Neural cell (in vitro differentiated cells): ENCODE measurements around the gene PAK1. TPM values are rescaled to one million over a fixed set of nuclear protein-coding genes. Genes with fewer than 3 reads are reported as not detected.

Experiments used
- H2AFZ ChIP-seq: fragments of 200-600, 300-800 bp; sonication (generic), shearing (Covaris generic); 2 replicates; pipeline ENCODE4 v1.6.0; 2014; ENCODE audit warnings: low read depth, mild to moderate bottlenecking, antibody characterized with exemption, low read length, moderate library complexity
- H3F3A ChIP-seq: fragments of 200-600 bp; shearing (Covaris generic); 2 replicates; pipeline ENCODE4 v1.6.1; 2016; ENCODE audit warnings: mild to moderate bottlenecking, moderate library complexity, mixed read lengths, antibody characterized with exemption, low read length; ENCODE audit not compliant: insufficient read depth, poor library complexity, severe bottlenecking
- H3K27ac ChIP-seq: fragments of 200-600, 300-800 bp; sonication (generic), shearing (Covaris generic); 2 replicates; pipeline ENCODE4 v1.5.1; 2014; ENCODE audit warnings: mild to moderate bottlenecking, low read length, moderate library complexity
- H3K27me3 ChIP-seq: fragments of 300-800, 200-600 bp; sonication (generic), shearing (Covaris generic); 2 replicates; pipeline ENCODE4 v1.6.0; 2014; ENCODE audit warnings: mild to moderate bottlenecking, low read depth, low read length, moderate library complexity; ENCODE audit not compliant: insufficient read depth
- H3K36me3 ChIP-seq: fragments of 300-800, 200-600 bp; sonication (generic), shearing (Covaris generic); 2 replicates; pipeline ENCODE4 v1.5.1; 2014; ENCODE audit warnings: mild to moderate bottlenecking, antibody characterized with exemption, low read length, moderate library complexity; ENCODE audit not compliant: insufficient read depth
- H3K4me2 ChIP-seq: fragments of 300-800, 200-600 bp; sonication (generic), shearing (Covaris generic); 2 replicates; pipeline ENCODE4 v1.6.0; 2014; ENCODE audit warnings: mild to moderate bottlenecking, low read length
- H3K4me3 ChIP-seq: fragments of 300-800, 200-600 bp; sonication (generic), shearing (Covaris generic); 2 replicates; pipeline ENCODE4 v1.5.1; 2014; ENCODE audit warnings: mild to moderate bottlenecking, low read length, moderate library complexity
- H3K79me2 ChIP-seq: fragments of 200-600 bp; shearing (Covaris generic); replicated peaks from 2 replicates; pipeline ENCODE4 v1.6.0; 2014; ENCODE audit warnings: mild to moderate bottlenecking, low read length, moderate library complexity; ENCODE audit not compliant: insufficient read depth
- H3K9ac ChIP-seq: fragments of 300-800, 200-600 bp; sonication (generic), shearing (Covaris generic); 2 replicates; pipeline ENCODE4 v1.6.1; 2016; ENCODE audit warnings: mild to moderate bottlenecking, low read length, mixed read lengths
- H3K9me2 ChIP-seq: fragments of 200-600 bp; shearing (Covaris generic); 2 replicates; pipeline ENCODE4 v1.6.1; 2016; ENCODE audit warnings: mild to moderate bottlenecking, low read length, mixed read lengths; ENCODE audit not compliant: insufficient read depth
- H3K9me3 ChIP-seq: fragments of 200-600, 300-800 bp; sonication (generic), shearing (Covaris generic); 2 replicates; pipeline ENCODE4 v1.6.1; 2016; ENCODE audit warnings: mild to moderate bottlenecking, mixed run types, low read length, moderate library complexity, mixed read lengths
- H4K20me1 ChIP-seq: fragments of 200-600 bp; shearing (Covaris generic); 2 replicates; pipeline ENCODE4 v1.6.1; 2016; ENCODE audit warnings: mild to moderate bottlenecking, mixed run types; ENCODE audit not compliant: insufficient read depth
- CTCF ChIP-seq: fragments of 450-650 bp; IDR thresholded peaks from 2 replicates; pipeline ENCODE4 v1.5.1; 2014; ENCODE audit warnings: antibody characterized with exemption, mild to moderate bottlenecking, moderate library complexity; ENCODE audit not compliant: poor library complexity, severe bottlenecking
- EP300 ChIP-seq: fragments of 450-650 bp; conservative IDR thresholded peaks from 2 replicates; pipeline ENCODE4 v1.6.1; 2014; ENCODE audit warnings: antibody characterized with exemption, mild to moderate bottlenecking, moderate library complexity; ENCODE audit not compliant: poor library complexity, severe bottlenecking
- EZH2 ChIP-seq: fragments of 200-600, 300-800 bp; shearing (Covaris generic), sonication (generic); IDR thresholded peaks from 2 replicates; pipeline ENCODE4 v1.6.1; 2014; ENCODE audit warnings: antibody characterized with exemption, low read length, borderline replicate concordance, mild to moderate bottlenecking; ENCODE audit not compliant: insufficient read depth, poor library complexity, severe bottlenecking
- MXI1 ChIP-seq: fragments of 450-650 bp; conservative IDR thresholded peaks from 2 replicates; pipeline ENCODE4 v1.6.1; 2014; ENCODE audit warnings: antibody characterized with exemption, mild to moderate bottlenecking; ENCODE audit not compliant: poor library complexity, severe bottlenecking
- POLR2AphosphoS5 ChIP-seq: IDR thresholded peaks from 2 replicates; pipeline ENCODE4 v1.6.1; 2012
- RAD21 ChIP-seq: fragments of 450-650 bp; conservative IDR thresholded peaks from 2 replicates; pipeline ENCODE4 v1.6.1; 2014; ENCODE audit warnings: antibody characterized with exemption, mild to moderate bottlenecking, moderate library complexity
- REST ChIP-seq: IDR thresholded peaks from 2 replicates; pipeline ENCODE4 v1.6.1; 2012; ENCODE audit warnings: borderline replicate concordance
- SMC3 ChIP-seq: fragments of 450-650 bp; conservative IDR thresholded peaks from 2 replicates; pipeline ENCODE4 v1.6.1; 2014; ENCODE audit warnings: antibody characterized with exemption, mild to moderate bottlenecking, moderate library complexity; ENCODE audit not compliant: poor library complexity
- TAF1 ChIP-seq: IDR thresholded peaks from 2 replicates; pipeline ENCODE4 v1.6.1; 2012; ENCODE audit warnings: low read depth
- polyA plus RNA-seq: library from polyadenylated mRNA; depleted of rRNA; stranded (reverse); fragments of >200 nt; gene quantifications from 2 replicates; pipeline ENCODE4 v1.2.3, GENCODE V29; 2014

The PAK1 gene
- polyA plus RNA-seq, 1 donor from 2014 or later = 65.2 TPM

GRCh38 chr11:77345621-77346020 is 128.3 kb downstream of the PAK1 start:
- Histone ChIP-seq H3K9ac (no peak overlapping the region), H4K20me1 (no peaks in the 10 kb centered on the region), H2AFZ (no peak overlapping the region), H3K36me3 (peaks cover 19% of the 10 kb centered on the region), H3K79me2 (no peaks in the 10 kb centered on the region), H3K27ac (no peak overlapping the region), H3K9me2 (no peaks in the 10 kb centered on the region), H3K4me3 (no peak overlapping the region), H3K4me2 (no peak overlapping the region), H3K27me3 (no peaks in the 10 kb centered on the region), H3F3A (no peaks in the 10 kb centered on the region), H3K9me3 (no peaks in the 10 kb centered on the region)
- TF ChIP-seq POLR2AphosphoS5 (no peak), RAD21 (no peak), EZH2 (no peak), TAF1 (no peak), SMC3 (no peak), MXI1 (no peak), CTCF (no peak), EP300 (no peak), REST (no peak)

GRCh38 chr11:77340501-77340900 is 133.4 kb downstream of the PAK1 start:
- no peaks in the 10 kb centered on the region for H3K79me2 ChIP-seq
- no peak for TF ChIP-seq REST
- TF ChIP-seq RAD21 = no peak
- no peak for TF ChIP-seq POLR2AphosphoS5
- no peak for TF ChIP-seq EZH2
- no peak for TF ChIP-seq MXI1
- TF ChIP-seq TAF1 = no peak
- TF ChIP-seq EP300 = no peak
- no peak for TF ChIP-seq SMC3
- TF ChIP-seq CTCF = no peak
- H3K27me3 ChIP-seq = no peaks in the 10 kb centered on the region
- H3K4me2 ChIP-seq = no peak overlapping the region
- no peaks in the 10 kb centered on the region for H4K20me1 ChIP-seq
- H3K9me2 ChIP-seq = no peaks in the 10 kb centered on the region
- H3K27ac ChIP-seq = no peak overlapping the region
- H2AFZ ChIP-seq = no peak overlapping the region
- no peak overlapping the region for H3K9ac ChIP-seq
- no peak overlapping the region for H3K4me3 ChIP-seq
- H3K36me3 ChIP-seq = peaks cover 13% of the 10 kb centered on the region
- no peaks in the 10 kb centered on the region for H3K9me3 ChIP-seq
- no peaks in the 10 kb centered on the region for H3F3A ChIP-seq
